GM19099 (cell line): ENCODE measurements around the gene MACROD1.

ENCODE experiments used
- POLR2A ChIP-seq: IDR thresholded peaks from 3 replicates; pipeline ENCODE4 v1.6.1; 2011; ENCODE audit warnings: low read depth; ENCODE audit not compliant: insufficient read length; ENCODE audit errors: extremely low read depth

Gene MACROD1

DNA sequence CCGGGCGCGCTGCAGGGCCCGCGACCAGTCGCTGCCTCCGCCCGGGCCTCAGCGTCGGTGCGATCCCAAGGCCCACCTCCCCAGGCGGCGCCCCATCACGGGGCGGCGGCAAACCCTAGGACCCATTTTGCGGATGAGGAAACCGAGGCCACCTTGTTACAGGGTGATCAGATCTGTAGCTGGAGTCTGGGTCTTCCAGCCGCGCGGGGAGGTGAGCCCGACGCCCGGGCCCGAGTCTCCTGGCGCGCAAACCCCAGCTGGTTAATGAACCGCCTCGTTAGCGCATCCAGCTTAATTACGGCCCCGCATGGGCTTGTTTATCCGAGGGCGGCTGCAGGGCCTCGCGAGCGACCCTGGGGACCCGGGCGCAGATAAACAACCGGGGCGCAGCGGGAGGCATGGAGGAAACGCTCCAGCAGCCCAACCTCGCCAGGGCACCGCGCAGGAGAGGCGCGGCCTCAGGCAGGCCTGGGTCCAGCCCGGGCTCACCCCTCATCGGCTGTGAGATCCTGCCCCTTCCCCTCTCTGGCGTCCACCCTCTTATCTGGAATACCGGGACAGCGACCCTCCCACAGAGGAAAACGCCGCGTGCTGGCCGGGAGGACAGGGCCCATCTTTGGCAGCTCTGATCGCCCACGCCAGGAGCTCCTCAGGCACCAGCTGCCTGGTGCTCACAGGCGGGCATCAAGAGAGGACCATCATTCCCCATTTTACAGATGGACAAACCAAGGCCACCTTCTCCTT is 165.0 kb downstream of the MACROD1 start:
- TF ChIP-seq POLR2A, result peak; percentile 4

DNA sequence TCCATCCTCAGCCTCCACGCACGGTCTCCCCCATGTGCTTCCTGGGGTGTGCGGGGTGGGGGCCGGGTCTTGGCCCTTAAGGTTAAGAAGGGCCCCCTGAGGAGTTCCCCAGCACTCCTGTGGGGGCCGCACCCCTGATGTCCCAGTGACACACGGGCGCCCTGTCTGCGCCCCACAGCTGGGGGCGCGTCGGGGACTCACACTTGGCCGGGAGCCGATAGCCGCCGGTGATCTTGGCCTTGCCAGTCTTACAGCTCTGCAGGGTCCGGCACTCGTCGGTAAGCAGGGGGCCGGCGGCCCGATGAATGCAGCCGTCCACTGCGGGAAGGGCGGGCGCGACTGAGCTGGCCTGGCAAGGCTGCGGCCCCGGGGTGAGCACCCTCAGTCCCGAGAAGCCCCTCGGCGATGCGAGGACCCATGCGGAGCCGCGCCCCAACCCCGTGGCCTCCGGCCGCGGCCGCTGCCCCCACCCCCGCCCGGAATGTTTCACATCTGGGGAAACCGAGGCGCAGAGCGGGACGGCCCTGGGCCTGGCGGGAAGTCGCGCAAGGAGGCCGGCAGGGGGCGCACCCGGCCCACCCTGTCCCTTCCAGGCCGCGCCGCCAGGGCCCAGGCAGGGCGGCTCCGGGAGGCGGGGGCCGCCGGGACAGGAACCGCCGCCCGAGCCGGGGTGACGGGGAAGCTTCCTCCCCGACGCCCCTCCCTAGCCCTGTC is 165.7 kb downstream of the MACROD1 start:
- TF ChIP-seq POLR2A, result peak; percentile 4

DNA sequence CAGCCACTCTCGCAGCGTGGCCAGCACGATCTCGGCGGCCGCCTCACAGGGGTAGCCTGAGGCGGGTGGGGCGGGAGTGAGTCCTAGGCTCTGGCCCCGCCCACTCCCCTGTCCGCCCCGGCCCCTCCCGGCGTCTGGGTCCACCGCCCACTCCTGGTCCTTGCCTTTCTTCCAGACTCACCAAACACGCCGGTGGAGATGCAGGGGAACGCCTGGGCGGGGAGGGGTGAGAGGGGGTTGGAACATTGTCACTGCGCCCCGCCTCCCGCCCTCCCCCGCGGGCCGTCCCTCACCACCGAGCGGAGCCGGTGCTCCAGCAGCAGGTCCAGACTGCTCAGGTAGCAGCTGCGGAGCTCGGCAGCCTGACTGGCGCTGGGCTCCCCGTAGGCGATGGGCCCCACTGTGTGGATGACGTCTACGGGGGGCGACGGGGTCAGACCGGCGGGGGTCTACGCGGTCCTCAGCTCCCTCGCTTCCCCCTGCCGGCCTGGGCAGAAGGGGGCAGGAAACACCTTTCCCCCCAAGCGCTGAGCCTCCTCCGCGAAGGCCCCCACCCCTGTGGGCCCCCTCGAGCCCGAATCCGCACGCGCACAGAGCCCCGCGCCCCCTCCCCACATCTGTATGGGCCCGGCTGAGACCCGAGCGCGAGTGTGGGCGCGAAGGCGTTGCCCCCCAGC is 166.4 kb downstream of the MACROD1 start:
- no peak for TF ChIP-seq POLR2A

DNA sequence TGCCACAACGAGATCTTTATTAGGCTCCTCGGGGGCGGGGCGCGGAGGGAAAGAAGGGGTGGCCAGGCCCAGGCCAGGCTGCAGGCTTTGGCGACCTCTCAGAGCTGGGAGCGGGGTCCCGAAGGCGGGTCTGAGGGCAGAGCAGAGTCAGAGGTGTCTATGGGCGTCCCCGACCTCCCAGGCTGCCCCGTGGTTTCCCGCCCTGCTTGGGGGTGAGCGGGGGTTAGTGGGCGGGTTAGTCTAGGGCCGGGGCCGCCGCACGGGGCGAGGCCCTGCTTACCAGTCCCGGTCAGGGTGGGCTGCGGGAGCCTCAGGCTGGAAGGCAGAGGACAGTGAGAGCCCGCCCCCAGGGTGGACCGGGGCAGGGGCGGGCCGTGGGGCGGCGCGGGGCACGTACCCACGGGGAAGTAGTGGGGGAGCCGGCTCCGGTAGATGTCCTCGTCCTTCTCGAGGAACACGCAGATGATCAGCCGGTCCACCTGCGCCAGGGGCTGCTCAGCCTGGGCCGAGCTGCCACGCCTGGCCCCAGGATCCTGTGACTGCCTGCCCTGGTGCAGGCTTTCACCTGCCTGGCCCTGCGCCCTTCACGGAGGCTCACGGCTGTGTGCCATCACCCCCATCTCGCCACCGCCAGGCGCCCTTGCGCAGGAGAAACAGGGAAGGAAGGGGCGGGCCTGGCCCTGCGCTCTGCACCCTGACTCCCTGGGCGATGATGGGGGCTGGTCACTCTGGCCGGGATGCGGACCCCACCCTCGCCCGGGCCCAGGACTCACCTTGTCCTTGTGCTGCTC is 167.2 kb downstream of the MACROD1 start:
- no peak for TF ChIP-seq POLR2A

DNA sequence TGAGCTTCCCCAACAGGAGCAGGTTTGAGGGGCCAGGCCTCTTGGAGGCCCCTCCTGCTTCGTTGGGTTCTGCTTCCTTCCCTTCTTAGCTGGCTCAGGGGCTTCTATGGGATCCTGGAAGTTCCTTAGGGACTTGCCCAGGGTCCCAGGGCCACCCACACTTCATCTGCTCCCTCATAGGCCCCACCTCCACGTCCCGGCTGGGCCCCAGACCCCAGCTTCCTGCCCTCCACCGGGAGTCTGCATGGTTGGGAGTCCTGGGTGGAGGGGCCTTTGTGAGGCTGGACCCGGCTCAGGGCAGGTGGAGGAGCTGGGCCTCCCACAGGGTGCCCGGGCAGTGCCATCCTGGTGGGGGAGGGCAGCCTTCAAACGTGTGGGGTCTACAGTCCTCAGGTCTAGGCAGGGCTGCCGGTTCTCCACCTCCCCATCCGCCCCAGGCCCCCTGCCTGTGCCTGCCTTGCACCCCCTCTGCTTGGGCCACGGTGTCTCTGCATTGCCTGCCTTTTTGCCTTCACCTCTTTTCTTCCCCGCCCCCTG is 168.0 kb downstream of the MACROD1 start:
- TF ChIP-seq POLR2A, result no peak

DNA sequence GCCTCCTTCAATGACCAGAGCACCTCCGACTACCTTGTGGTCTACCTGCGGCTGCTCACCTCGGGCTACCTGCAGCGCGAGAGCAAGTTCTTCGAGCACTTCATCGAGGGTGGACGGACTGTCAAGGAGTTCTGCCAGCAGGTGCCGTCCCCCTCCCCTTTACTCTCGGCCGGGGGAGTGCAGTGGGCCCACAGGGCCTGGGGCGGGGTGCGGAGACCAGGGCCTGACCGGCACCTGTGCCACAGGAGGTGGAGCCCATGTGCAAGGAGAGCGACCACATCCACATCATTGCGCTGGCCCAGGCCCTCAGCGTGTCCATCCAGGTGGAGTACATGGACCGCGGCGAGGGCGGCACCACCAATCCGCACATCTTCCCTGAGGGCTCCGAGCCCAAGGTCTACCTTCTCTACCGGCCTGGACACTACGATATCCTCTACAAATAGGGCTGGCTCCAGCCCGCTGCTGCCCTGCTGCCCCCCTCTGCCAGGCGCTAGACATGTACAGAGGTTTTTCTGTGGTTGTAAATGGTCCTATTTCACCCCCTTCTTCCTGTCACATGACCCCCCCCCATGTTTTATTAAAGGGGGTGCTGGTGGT is 168.7 kb downstream of the MACROD1 start:
- no peak for TF ChIP-seq POLR2A

DNA sequence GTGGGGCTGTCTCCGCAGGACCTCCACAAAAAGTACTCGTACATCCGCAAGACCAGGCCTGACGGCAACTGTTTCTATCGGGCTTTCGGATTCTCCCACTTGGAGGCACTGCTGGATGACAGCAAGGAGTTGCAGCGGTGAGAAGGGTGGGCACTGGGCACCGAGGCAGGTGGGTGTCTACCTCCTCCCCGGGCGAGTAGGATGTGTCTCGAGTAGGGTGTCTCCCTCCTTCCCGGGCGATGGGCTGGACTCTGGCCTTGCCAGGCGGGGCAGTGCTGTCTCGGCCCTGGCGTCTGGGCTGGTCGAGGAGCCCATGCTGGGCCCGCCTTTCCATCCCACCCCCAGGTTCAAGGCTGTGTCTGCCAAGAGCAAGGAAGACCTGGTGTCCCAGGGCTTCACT is 169.4 kb downstream of the MACROD1 start:
- no peak for TF ChIP-seq POLR2A

DNA sequence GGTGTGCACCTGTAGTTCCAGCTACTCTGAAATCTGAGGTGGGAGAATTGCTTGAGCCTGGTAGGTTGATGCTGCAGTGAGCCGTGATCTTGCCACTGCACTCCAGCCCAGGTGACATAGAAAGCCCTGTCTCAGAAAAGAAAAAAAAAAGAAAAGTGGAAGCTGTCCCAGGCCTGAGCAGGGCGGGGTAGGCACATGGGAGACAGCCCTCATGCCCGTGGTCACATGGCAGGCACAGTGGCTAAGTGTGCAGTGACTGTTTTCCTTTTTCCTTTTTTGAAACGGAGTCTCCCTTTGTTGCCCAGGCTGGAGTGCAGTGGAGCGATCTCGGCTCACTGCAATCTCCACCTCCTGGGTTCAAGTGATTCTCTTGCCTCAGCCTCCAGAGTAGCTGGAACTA is 171.9 kb downstream of the MACROD1 start:
- TF ChIP-seq POLR2A, result no peak

DNA sequence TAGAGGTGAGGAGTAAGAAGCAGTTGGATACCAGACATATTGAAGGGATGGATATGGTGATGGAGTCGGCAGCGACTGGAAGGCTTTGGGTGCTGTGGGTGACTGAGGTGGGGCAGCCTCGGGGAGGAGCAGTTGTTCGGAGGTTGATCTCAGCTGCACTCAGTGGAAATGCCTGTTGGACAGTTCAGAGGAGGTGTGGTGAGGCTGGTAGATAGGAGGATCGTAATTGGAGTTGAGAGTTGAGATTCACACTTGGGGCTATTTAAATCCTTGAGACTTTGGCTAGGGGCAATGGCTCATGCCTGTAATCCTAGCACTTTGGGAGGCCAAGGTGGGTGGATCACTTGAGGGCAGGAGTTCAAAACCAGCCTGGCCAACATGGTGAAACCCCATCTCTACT is 172.8 kb downstream of the MACROD1 start:
- TF ChIP-seq POLR2A, result no peak

DNA sequence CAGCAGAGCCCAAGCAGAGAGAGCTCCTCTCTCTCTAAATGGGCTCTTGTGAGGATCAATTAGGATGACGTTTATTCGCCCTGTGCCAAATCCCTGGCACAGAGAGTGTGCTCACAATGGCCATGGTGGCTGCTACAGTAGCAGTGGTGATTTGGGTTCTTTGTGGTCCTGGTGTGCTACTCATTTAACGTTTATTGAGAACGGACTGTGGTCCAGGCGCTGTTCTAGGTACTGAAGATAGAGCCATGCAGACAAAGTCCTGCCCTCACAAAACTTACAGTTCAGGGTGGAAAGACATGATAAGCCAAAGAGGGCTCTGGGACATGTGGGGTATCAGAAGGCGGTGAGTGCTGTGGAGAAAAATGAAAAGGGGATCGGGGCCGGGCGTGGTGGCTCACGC is 174.4 kb downstream of the MACROD1 start:
- no peak for TF ChIP-seq POLR2A

DNA sequence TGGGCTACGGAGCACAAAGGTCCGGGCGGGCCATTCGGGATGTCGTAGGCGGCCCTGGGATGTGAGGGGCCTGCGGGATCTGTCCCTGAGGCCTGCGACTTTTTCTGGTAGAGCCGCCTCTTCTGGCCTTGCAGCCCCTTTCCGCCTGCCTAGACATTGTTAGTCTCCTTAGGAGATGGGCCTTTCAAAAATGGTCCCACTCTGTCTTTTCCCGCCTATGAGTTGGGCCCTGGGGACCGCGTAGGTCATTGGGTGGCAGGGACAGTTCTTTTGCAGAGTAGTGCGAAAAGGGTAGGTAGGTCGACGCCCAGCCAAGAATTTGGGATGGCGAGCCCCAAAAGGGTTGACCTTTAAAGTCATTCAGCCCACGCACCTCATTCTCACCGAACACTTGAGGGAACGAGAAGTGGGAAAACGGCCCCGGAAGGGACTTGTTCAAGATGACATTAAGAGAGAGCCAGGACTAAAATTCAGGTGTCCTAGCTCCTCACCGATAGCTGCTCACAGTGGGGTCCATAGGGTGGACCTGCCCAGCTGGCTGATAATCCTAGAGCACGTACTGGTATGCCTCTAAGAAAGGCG is 178.9 kb downstream of the MACROD1 start:
- no peak for TF ChIP-seq POLR2A

DNA sequence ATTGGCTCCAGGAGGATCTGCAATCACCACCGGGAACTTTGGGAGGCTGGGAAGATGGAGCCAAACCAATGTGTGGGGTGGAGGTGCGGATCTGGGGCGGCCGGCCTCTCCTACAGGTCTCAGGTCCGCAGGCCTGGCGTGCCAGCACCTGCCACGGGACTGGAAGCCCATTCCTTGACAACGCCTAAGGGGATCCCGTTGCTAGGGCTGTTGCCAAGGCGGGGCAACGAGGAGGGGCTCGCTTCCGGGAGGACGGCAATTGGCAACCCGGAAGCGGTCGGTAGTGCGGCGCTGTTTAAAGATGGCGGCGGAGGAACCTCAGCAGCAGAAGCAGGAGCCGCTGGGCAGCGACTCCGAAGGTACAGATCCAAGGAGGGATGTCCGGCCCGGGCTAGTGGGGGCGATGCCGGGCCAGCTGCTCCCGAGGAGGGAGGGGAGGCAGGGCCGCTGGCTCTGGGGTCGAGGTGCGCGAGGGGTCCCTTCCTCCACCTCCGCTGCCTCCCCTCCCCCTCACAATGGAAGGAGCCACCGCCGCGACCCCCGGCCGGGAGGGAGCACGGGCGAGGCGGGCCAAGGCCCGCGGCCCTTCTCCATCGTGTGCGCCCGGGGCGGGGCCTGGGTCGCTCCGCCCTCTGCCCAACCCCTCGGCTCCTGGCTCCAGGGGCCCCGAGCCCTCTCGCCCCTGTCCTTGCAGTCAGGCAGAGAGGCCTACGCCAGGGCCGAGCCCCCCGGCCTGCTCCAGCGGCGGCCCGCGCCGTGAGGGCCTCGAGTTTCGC is 179.6 kb downstream of the MACROD1 start, which contains the start of gene OTUB1:
Gene OTUB1, plus strand, starts transcription at position 283 of the 776 bp plus-strand sequence. Its CDS starts 19 bp downstream, at position 302.
- TF ChIP-seq POLR2A, result peak; percentile 88

DNA sequence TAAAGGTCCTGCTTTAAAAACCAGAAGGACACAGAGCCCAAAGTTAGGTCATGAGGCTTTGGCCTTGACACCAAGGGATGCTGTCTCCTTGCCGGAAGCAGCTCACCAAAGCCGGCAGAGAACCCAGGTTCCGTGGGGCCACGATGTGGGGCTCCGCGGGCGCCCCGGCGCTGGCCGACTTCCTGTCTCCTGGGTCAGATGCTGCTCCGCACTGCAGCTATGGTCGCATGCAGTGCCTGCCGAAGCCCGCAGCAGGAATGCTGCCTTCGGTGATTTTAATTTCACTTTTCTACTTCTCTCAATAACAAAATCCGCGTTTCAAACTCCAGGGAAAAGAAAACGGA is 180.1 kb downstream of the MACROD1 start:
- TF ChIP-seq POLR2A, result no peak
